Large intestine (tissue), 3 donors: ENCODE measurements around the gene RASGRP3. TPM values are rescaled to one million over a fixed set of nuclear protein-coding genes. Genes with fewer than 3 reads are reported as not detected.

Experiments
- DNase-seq, 2 donors: peaks; one replicate each; pipeline versions ENCODE4 v3.0.0 to v3.0.0-alpha.2; 2013
- H3K27ac ChIP-seq: one replicate; pipeline ENCODE4 v1.5.1; 2013; ENCODE audit warnings: low read length
- H3K27me3 ChIP-seq: 2 replicates; pipeline ENCODE4 v1.6.1; 2013; ENCODE audit warnings: low read length; ENCODE audit not compliant: control insufficient read depth, insufficient read depth
- H3K36me3 ChIP-seq: 2 replicates; pipeline ENCODE4 v1.6.1; 2013; ENCODE audit warnings: low read length; ENCODE audit not compliant: control insufficient read depth, insufficient read depth
- H3K4me1 ChIP-seq: one replicate; pipeline ENCODE4 v1.6.1; 2013; ENCODE audit warnings: low read length; ENCODE audit not compliant: control insufficient read depth, insufficient read depth
- H3K4me3 ChIP-seq: one replicate; pipeline ENCODE4 v1.5.1; 2013; ENCODE audit warnings: low read length
- H3K9me3 ChIP-seq: one replicate; pipeline ENCODE4 v1.6.1; 2013; ENCODE audit warnings: mild to moderate bottlenecking, low read depth, low read length, moderate library complexity; ENCODE audit not compliant: control insufficient read depth
- WGBS: methylation state at CpG from one replicate; pipeline ENCODE4 v1.1.5; 2013; ENCODE audit warnings: low lambda C conversion rate; ENCODE audit not compliant: insufficient coverage; 5-methylcytosine and 5-hydroxymethylcytosine counted together
- polyA plus RNA-seq: library from polyadenylated mRNA; unstranded; fragments of 120-200 nt; gene quantifications from one replicate; pipeline ENCODE4 v1.2.1, GENCODE V29; 2013

Gene RASGRP3
- polyA plus RNA-seq, 1 donor, result 11.2 TPM

GRCh38 chr2:33491441-33492084 lies 15.1 kb downstream of the RASGRP3 start:
- no peaks in the 10 kb centered on the region for H3K9me3 ChIP-seq
- no peak overlapping the region for H3K27ac ChIP-seq
- H3K27me3 ChIP-seq, result no peaks in the 10 kb centered on the region
- H3K4me1 ChIP-seq, result no peaks in the 10 kb centered on the region
- no peaks in the 10 kb centered on the region for H3K36me3 ChIP-seq
- no peak overlapping the region for H3K4me3 ChIP-seq
- WGBS, result no CpG with 5 or more reads among the region's 4 CpGs
- DNase-seq, result no peak

DNA sequence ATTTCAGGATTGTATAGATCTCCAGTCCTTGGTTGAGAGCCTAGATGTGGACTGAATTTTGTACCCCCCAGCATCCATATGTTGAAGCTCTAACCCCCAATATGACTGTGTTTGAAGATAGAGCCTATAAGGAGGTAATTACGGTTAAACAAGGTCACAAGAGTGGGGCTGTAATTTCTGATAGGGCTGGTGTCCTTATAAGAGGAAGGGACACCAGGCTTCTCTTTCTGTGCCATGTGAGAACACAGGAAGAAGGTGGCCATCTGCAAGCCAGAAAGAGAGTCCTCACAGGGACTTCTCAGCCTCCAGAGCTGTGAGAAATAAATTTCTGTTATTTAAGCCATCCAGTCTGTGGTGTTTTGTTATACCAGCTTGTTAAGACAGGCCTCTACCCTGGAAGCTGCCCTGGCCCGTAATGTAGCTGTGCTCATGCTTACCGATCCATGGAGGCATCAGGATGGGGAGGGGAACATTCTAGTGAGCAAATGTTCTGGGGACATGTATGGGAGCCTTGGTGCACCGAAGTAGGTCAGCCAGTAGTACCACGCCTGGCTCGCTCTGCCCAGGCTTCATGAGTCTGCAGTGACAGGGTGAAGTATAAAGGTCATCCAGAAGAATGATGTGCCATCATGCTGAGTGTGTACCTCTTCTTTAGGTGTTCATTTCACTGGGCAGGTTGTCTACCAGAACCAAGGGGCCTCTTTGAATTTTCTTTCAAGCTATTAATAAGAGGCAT lies 16.1 kb downstream of the RASGRP3 start:
- Histone ChIP-seq H3K36me3 (no peaks in the 10 kb centered on the region), H3K27ac (no peak overlapping the region), H3K9me3 (no peaks in the 10 kb centered on the region), H3K4me1 (no peaks in the 10 kb centered on the region), H3K4me3 (no peak overlapping the region), H3K27me3 (no peaks in the 10 kb centered on the region)
- WGBS, result 60% methylated on average over 1 of the region's 6 CpGs
- no peak for DNase-seq

DNA sequence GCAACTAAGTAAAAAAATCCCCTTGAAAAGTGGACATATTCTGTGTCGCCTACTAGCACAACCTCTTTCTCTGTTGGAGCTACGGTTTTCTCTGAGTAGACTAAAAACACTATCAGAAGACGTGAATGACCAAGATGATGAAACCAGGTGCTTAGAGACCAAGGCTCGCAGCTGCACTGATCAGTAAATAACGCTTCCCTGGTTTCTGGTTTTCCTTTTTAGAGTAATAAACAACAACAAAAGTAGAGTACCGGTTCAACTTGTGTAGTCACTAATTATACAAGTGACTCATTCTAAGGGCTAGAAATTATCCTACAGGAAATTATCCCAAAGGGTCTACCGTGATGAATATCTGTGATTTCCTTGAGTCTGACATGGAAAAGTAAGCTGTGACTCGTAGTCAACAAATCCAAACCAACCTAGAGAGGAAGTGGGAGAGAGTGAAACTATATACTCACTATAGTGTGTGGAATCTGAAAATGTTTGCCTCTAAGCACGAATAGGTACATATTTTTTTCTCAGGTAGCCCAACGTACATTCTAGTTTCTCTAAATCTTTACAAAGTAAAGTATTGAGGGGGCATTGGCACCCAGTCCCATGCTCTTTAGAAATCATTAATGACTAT lies 17.8 kb downstream of the RASGRP3 start:
- no peak for DNase-seq
- no peaks in the 10 kb centered on the region for H3K4me1 ChIP-seq
- 75% methylated on average over 2 of the region's 10 CpGs for WGBS
- H3K27ac ChIP-seq, result no peak overlapping the region
- no peaks in the 10 kb centered on the region for H3K9me3 ChIP-seq
- no peak overlapping the region for H3K4me3 ChIP-seq
- H3K36me3 ChIP-seq, result no peaks in the 10 kb centered on the region
- H3K27me3 ChIP-seq, result no peaks in the 10 kb centered on the region

DNA sequence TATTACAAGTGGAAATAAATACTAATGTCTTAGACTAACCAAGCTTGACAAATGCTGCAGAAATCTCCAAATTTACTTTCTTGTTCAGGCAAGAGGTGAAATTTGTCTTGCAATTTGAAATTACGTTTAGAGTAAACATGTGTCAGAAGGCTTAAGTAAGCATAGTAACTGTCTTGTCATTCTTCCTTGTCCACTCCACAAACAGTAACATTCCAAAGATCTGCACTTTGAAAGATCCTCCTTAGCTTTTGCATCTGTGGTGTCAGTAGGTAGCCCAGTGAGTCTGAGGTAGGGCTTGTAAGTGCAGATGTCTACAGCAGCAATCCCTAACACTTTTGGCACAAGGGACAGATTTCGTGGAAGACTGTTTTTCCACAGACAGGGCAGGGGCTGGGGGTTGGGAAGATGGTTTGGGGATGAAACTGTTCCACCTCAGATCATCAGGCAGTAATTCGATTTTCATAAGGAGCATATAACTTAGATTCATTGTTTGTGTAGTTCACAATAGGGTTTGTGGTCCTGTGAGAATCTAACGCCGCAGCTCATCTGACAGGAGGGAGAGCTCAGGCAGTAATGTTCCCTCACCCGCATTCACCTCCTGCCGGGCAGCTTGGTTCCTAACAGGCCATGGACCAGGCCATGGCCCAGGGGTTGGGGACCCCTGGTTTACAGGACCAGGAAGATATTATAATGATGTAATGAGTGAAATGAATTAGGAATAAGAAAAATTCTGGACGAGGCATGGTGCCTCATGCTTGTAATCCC lies 18.6 kb downstream of the RASGRP3 start:
- H3K27me3 ChIP-seq, result no peaks in the 10 kb centered on the region
- H3K4me3 ChIP-seq, result no peak overlapping the region
- H3K36me3 ChIP-seq, result no peaks in the 10 kb centered on the region
- no peak for DNase-seq
- H3K9me3 ChIP-seq, result no peaks in the 10 kb centered on the region
- H3K27ac ChIP-seq, result no peak overlapping the region
- WGBS, result no CpG with 5 or more reads among the region's 8 CpGs
- H3K4me1 ChIP-seq, result no peaks in the 10 kb centered on the region

- H3K9me3 ChIP-seq, result no peaks in the 10 kb centered on the region
- H3K27me3 ChIP-seq, result no peaks in the 10 kb centered on the region
- no peak overlapping the region for H3K27ac ChIP-seq
- no peak for DNase-seq
- no peak overlapping the region for H3K4me3 ChIP-seq
- no peaks in the 10 kb centered on the region for H3K4me1 ChIP-seq
- no peaks in the 10 kb centered on the region for H3K36me3 ChIP-seq
- WGBS, result no CpG with 5 or more reads among the region's 2 CpGs
These were observed 19.2 kb downstream of the RASGRP3 start for GRCh38 chr2:33495683-33496082.

DNA sequence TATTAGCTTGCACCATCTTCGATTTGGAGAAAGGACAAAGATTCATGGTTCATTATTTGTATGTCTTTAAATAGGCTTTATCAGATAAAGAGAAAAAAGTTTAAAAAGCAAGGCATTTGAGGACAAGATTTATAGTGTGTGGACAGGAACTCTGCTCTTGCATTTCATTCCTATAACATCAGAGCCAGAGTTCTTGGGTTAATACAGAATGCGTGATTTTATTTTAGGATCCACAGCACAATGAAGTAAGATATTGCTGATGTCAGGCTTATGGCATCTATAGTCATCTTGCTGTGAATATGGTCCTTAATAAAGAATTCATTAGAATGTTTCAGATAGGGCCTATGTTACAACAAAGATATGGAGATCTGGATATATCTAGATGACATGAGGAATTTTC lies 19.7 kb downstream of the RASGRP3 start:
- Histone ChIP-seq H3K4me3 (no peak overlapping the region), H3K27ac (no peak overlapping the region), H3K27me3 (no peaks in the 10 kb centered on the region), H3K4me1 (no peaks in the 10 kb centered on the region), H3K9me3 (no peaks in the 10 kb centered on the region), H3K36me3 (no peaks in the 10 kb centered on the region)
- WGBS, result no CpG with 5 or more reads among the region's 2 CpGs
- DNase-seq, result no peak

- WGBS, result 51% methylated on average over 2 of the region's 2 CpGs
- Histone ChIP-seq H3K36me3 (no peaks in the 10 kb centered on the region), H3K27me3 (no peaks in the 10 kb centered on the region), H3K4me3 (no peak overlapping the region), H3K9me3 (no peaks in the 10 kb centered on the region), H3K27ac (no peak overlapping the region), H3K4me1 (no peaks in the 10 kb centered on the region)
- no peak for DNase-seq
These were observed 20.3 kb downstream of the RASGRP3 start for GRCh38 chr2:33496726-33497125.

- Histone ChIP-seq H3K36me3 (no peaks in the 10 kb centered on the region), H3K27me3 (no peaks in the 10 kb centered on the region), H3K4me3 (no peak overlapping the region), H3K27ac (no peak overlapping the region), H3K4me1 (no peaks in the 10 kb centered on the region), H3K9me3 (no peaks in the 10 kb centered on the region)
- no peak for DNase-seq
These were observed 20.8 kb downstream of the RASGRP3 start for GRCh38 chr2:33497221-33497650.

GRCh38 chr2:33498291-33498956 lies 22.0 kb downstream of the RASGRP3 start:
- Histone ChIP-seq H3K36me3 (no peaks in the 10 kb centered on the region), H3K4me1 (no peaks in the 10 kb centered on the region), H3K27me3 (no peaks in the 10 kb centered on the region), H3K27ac (no peak overlapping the region), H3K4me3 (no peak overlapping the region), H3K9me3 (no peaks in the 10 kb centered on the region)
- DNase-seq, result no peak
- no CpG with 5 or more reads among the region's 5 CpGs for WGBS

DNA sequence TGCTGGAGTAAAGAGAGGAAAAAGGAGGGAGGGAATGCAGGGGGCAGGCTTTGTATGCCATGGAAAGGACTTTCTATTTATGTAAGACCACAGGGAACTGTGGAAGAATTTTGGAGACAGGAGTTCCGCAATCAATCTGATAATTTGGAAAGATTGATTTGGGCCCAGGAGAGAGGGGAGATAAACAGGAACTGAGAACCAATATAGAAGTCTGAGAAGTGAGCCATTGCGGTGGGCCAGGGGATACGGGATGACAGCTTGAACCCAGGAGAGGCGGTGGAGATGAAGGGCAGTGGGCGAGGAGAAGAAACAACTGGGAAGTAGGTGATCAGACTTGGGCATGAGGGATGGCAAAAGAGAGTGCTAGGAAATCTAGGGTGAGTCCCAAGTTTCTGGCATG lies 23.7 kb downstream of the RASGRP3 start:
- no peak overlapping the region for H3K4me3 ChIP-seq
- H3K4me1 ChIP-seq, result no peaks in the 10 kb centered on the region
- WGBS, result 90% methylated on average over 5 of the region's 5 CpGs
- no peaks in the 10 kb centered on the region for H3K27me3 ChIP-seq
- DNase-seq, result no peak
- no peak overlapping the region for H3K27ac ChIP-seq
- no peaks in the 10 kb centered on the region for H3K36me3 ChIP-seq
- H3K9me3 ChIP-seq, result no peaks in the 10 kb centered on the region
